ENCODE measurements around the gene CTSW.
A peak's percentile ranks its signal among the peaks of the same experiment; 100 is the strongest.

The CTSW gene

GRCh38 chr11:65886826-65887722 lies 7.4 kb downstream of the CTSW start:
- no peak for DNase-seq

- no peak for DNase-seq
Observed at GRCh38 chr11:65887723-65888162, 8.1 kb downstream of the CTSW start.

GRCh38 chr11:65888163-65888814 lies 8.7 kb downstream of the CTSW start, which contains the start of gene FIBP:
Gene FIBP (minus strand): TSS chr11:65888471. CDS start chr11:65888418, 53 bp downstream.
- DNase-seq: peak; percentile 94

DNA sequence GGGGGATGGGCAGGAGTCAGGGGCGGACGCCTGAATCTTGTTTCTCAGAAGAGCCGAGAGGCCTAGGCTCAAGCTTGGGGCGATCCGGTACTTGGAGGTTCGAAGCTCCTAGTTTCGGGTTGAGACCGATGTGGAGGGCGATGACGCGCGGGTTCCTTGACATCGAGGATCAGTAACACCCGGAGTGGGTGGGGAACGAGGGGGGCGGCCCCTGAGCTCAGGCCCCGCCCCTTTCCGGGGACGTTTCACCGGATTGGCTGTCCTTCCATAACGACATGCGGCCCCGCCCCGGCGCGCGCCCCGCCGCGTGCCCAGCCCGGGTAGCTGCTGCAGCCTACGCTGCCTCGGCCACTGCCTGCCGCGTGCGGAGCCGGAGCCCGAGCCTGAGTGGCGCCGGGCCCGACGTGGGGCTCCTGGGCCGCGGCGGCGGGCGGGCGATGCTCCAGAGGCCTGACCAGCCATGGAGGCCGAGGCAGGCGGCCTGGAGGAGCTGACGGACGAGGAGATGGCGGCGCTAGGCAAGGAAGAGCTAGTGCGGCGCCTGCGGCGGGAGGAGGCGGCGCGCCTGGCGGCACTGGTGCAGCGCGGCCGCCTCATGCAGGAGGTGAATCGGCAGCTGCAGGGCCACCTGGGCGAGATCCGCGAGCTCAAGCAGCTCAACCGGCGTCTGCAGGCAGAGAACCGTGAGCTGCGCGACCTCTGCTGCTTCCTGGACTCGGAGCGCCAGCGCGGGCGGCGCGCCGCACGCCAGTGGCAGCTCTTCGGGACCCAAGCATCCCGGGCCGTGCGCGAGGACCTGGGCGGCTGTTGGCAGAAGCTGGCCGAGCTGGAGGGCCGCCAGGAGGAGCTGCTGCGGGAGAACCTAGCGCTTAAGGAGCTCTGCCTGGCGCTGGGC lies 10.9 kb downstream of the CTSW start, which contains the start of gene CCDC85B:
CCDC85B (plus strand) TSS at position 350 of the 895 bp plus-strand sequence; CDS start at position 461, 111 bp downstream.
- peak; percentile 99 for DNase-seq

- peak; percentile 50 for DNase-seq
Observed at GRCh38 chr11:65891219-65892136, 11.8 kb downstream of the CTSW start.

- DNase-seq: peak; percentile 49
Observed at GRCh38 chr11:65892137-65892540, 12.5 kb downstream of the CTSW start.

GRCh38 chr11:65892661-65893317 lies 13.2 kb downstream of the CTSW start:
- no peak for DNase-seq

DNA sequence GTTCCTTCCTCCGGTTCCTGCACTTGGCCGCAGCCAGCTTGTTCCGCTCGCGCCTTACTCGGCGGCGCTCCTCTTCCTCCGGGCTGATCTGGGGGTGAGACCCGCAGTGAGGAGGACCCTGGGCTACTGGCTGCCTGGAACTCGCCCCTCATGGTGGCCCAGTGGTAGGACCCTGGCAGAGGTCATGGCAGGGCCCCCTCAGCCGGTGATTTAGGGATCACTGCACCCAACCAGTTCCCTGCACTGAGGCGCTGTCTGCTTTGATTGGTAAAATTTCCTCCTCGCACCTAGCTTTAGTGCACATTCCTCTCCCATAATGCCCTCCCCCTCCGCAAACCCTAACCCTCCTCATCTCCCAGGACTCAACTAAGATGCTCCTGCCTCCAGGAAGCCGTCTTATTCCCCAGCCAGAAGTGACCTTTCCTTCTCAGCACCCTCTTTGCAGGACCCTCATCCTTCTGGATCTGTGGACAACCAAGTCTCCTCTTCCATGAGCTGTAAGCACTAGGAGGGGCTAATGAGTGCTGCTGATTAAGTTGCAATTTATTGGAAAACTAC lies 14.5 kb downstream of the CTSW start:
- DNase-seq: peak; percentile 46

GRCh38 chr11:65895482-65895981 lies 15.9 kb downstream of the CTSW start:
- no peak for DNase-seq

DNA sequence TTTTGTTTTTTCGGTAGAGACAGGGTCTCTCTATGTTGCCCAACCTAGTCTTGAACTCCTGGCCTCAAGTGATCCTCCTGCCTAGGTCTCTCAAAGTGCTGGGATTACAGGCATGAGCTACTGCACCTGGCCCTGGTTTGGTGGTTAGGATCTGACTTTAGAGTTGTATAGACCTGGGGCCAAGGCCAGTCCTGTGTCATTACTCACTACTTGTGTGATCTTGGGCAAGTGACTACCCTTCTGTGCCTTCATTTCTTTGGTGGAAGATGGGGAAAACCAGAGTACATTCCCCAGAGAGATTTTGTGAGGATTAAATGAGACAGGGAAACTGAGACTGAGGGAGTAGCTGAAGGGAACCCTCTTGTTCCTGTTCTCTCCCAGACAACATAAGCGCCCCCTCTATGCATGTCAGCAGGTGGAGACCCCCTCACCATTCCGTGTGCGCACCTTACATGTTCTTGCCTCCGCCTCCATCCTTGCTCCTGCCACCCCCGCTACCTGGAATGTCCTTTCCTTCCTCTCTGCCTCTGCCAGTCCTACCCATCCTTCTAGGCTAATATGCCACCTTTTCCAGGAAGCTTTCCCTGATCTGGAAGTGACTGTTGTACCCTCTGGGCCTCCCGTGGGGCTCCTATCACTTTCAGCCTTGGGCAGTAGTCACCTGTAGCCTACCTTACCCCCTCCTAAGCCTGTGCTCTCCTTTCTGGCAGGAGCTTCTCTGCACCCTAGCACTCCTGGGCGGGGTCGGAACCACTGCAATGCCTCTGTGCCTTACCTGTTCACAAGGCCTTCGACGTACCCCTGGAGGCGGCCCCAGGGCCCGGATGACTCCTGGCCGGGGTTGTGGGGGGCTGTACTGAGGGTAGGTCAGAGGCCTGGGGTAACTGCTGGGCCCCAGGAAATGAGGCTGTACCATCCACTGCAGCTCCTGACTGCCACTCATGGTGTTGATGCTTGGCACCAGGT lies 16.7 kb downstream of the CTSW start:
- DNase-seq: no peak

GRCh38 chr11:65897020-65897471 lies 17.4 kb downstream of the CTSW start:
- DNase-seq: no peak

- no peak for DNase-seq
Observed at GRCh38 chr11:65898656-65899355, 19.2 kb downstream of the CTSW start.

DNA sequence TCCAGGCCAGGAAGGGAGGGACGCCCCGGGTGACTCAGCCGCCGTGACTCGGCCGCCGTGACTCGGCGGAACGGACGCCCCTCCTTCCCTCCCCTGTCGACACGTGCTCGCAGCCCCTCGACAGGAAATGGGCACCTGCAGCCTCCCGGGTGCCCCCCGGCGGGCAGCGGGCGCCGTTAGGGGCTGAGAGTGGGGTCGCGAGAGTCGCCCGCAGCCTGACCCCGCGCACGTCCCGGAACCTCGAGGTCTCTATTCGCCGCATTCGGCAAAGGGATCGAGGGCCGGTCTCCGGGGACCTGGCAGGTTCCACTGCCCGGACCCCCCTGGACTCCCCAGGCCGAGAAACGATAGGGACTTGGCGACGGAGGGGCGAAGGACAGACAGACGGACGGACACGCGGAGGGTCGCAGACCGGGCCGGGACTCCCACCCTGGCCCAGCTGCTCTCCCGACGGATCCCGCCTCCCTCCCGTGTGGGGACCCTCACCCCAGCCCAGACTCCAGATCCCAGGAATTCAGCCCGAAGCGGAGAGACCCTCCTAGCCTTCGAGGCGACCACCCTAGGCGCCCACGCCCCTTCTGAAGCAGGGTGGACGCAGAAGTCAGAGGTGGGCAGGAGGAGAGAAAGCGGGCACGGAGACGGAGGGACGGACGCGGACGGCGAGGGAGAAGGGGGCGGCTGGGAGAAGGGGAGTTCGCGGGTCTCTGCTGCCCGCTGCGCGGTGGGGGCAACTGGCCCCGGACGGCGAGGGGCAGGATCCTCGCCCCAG lies 19.9 kb downstream of the CTSW start:
- DNase-seq: peak; percentile 69

DNA sequence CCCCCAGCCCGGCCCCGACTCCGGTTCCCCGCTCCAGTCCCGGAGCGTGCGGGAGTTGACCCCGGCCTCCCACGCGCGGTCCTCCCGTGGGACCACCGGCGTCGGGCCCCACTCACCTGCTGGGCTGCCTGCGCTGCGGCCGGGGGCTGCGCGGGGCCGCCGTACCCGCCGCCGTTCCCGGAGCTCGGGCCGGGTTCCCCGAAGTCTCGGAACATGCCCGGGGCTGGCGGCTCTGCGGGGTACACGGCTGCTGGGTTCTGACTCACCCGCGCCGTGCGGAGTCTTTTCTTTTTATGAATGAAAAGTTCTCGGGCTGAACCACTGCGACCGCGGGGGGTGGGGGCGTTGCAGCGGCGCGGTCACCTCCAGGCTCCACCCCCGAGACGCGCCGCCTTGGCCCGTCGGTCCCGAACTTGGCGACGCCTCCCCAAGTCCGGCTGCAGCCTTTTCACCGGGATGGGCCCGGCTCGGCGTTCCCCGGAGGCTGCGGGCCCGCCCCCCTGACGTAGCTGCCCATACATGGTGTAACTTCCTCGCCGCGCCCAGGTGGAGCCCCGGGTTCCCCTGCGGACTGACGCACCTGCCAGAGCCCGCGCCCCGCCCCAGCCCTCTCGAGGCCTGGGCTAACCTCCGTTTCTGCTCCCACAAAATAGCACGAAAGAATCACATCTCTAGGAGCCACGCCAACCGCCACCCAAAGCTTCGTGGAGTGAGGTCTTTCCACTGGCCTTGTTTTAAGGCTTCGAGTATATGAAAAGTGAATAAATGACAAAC lies 20.7 kb downstream of the CTSW start, which contains the start of gene FOSL1:
FOSL1 (minus strand) TSS at position 264 of the 774 bp plus-strand sequence; CDS start at position 215, 49 bp downstream.
- peak; percentile 93 for DNase-seq

GRCh38 chr11:65900899-65901180 lies 21.2 kb downstream of the CTSW start:
- no peak for DNase-seq

GRCh38 chr11:65903068-65903481 lies 23.4 kb downstream of the CTSW start:
- DNase-seq: no peak

- no peak for DNase-seq
Observed at GRCh38 chr11:65903715-65904114, 24.1 kb downstream of the CTSW start.
